HepG2 (cell line): ENCODE measurements around the gene MIR17HG. TPM values are rescaled to one million over a fixed set of nuclear protein-coding genes. Genes with fewer than 3 reads are reported as not detected.

ENCODE experiments used
- CEBPB ChIP-seq: IDR thresholded peaks from 2 replicates; pipeline ENCODE4 v1.6.1; 2011; ENCODE audit warnings: low read depth, low read length, improper control_type of control experiment, borderline replicate concordance
- FOSL2 ChIP-seq: sonication (generic); formaldehyde crosslinking; IDR thresholded peaks from 2 replicates; pipeline ENCODE4 v1.4.0; 2020; ENCODE audit warnings: missing genetic modification reagents
- FOXC1 ChIP-seq: sonication (generic); formaldehyde crosslinking; IDR thresholded peaks from 2 replicates; pipeline ENCODE4 v1.8.0; 2022; ENCODE audit warnings: mild to moderate bottlenecking, missing genetic modification reagents, borderline replicate concordance
- HOXA5 ChIP-seq: sonication (generic); formaldehyde crosslinking; IDR thresholded peaks from 2 replicates; pipeline ENCODE4 v1.4.0; 2020; ENCODE audit warnings: missing genetic modification reagents
- KLF16 ChIP-seq, 2 experiments: sonication (generic) in 1 of 2; formaldehyde crosslinking in 1 of 2; IDR thresholded peaks; 2 replicates each; pipeline versions ENCODE4 v1.6.1 to v1.8.0; 2016 to 2023; ENCODE audit warnings: missing genetic modification reagents in 2 of 2, missing compliant biosample characterization in 1 of 2
- MAF1 ChIP-seq: sonication (generic); formaldehyde crosslinking; IDR thresholded peaks from 2 replicates; pipeline ENCODE4 v1.5.0; 2020; ENCODE audit warnings: missing genetic modification reagents, borderline replicate concordance
- MEF2D ChIP-seq: sonication (generic); formaldehyde crosslinking; IDR thresholded peaks from 2 replicates; pipeline ENCODE4 v1.5.1; 2020; ENCODE audit warnings: mild to moderate bottlenecking, missing genetic modification reagents
- MYC ChIP-seq: sonication (generic); formaldehyde crosslinking; IDR thresholded peaks from 2 replicates; pipeline ENCODE4 v1.9.0; 2021; ENCODE audit warnings: missing genetic modification reagents, borderline replicate concordance
- NCOR1 ChIP-seq: fragments of 200-600 bp; sonication (generic); IDR thresholded peaks from 2 replicates; pipeline ENCODE4 v1.7.0; 2017; ENCODE audit warnings: antibody characterized with exemption, low read length, borderline replicate concordance
- POGZ ChIP-seq: sonication (generic); formaldehyde crosslinking; IDR thresholded peaks from 2 replicates; pipeline ENCODE4 v1.4.0; 2020; ENCODE audit warnings: mild to moderate bottlenecking, missing genetic modification reagents
- PREB ChIP-seq: sonication (generic); formaldehyde crosslinking; IDR thresholded peaks from 2 replicates; pipeline ENCODE4 v1.4.0; 2020; ENCODE audit warnings: missing genetic modification reagents
- SALL1 ChIP-seq: sonication (generic); formaldehyde crosslinking; IDR thresholded peaks from 2 replicates; pipeline ENCODE4 v1.8.0; 2022; ENCODE audit warnings: mild to moderate bottlenecking, missing genetic modification reagents
- SMAD9 ChIP-seq: sonication (generic); formaldehyde crosslinking; IDR thresholded peaks from 2 replicates; pipeline ENCODE4 v1.5.1; 2020; ENCODE audit warnings: mild to moderate bottlenecking, missing genetic modification reagents
- ZFP82 ChIP-seq: sonication (generic); formaldehyde crosslinking; IDR thresholded peaks from 2 replicates; pipeline ENCODE4 v1.5.1; 2020; ENCODE audit warnings: mild to moderate bottlenecking, missing genetic modification reagents, borderline replicate concordance
- ZKSCAN1 ChIP-seq: fragments of 150-350 bp; IDR thresholded peaks from 2 replicates; pipeline ENCODE4 v1.6.1; 2014; ENCODE audit warnings: low read length
- ZMAT5 ChIP-seq: sonication (generic); formaldehyde crosslinking; IDR thresholded peaks from 2 replicates; pipeline ENCODE4 v1.5.0; 2020; ENCODE audit warnings: mild to moderate bottlenecking, low read depth, missing genetic modification reagents, borderline replicate concordance
- ZNF317 ChIP-seq: sonication (generic); formaldehyde crosslinking; IDR thresholded peaks from 2 replicates; pipeline ENCODE4 v1.5.0; 2020; ENCODE audit warnings: mild to moderate bottlenecking, missing genetic modification reagents
- ZNF367 ChIP-seq: sonication (generic); formaldehyde crosslinking; IDR thresholded peaks from 2 replicates; pipeline ENCODE4 v1.4.0; 2020; ENCODE audit warnings: missing genetic modification reagents, borderline replicate concordance
- ZNF567 ChIP-seq: sonication (generic); formaldehyde crosslinking; IDR thresholded peaks from 2 replicates; pipeline ENCODE4 v1.8.1; 2023; ENCODE audit warnings: mild to moderate bottlenecking, missing genetic modification reagents, borderline replicate concordance
- ZNF768 ChIP-seq: sonication (generic); formaldehyde crosslinking; IDR thresholded peaks from 2 replicates; pipeline ENCODE4 v1.4.0; 2020; ENCODE audit warnings: missing genetic modification reagents
- ZNF816 ChIP-seq: sonication (generic); formaldehyde crosslinking; IDR thresholded peaks from 2 replicates; pipeline ENCODE4 v1.8.0; 2022; ENCODE audit warnings: missing genetic modification reagents, mild to moderate bottlenecking, borderline replicate concordance
- polyA plus RNA-seq, 8 experiments: library from polyadenylated mRNA; depleted of rRNA in 3 of 8; stranded (reverse) in 7 of 8; unstranded in 1 of 8; fragments of >200 nt; fragmentation: Illumina TruSeq in 4 of 8; extraction: Trizol in 4 of 8; gene quantifications; 2 replicates each; pipeline versions ENCODE4 v1.2.1 to v1.2.3, GENCODE V29; 2011 to 2016; ENCODE audit warnings: low read depth in 4 of 8, missing spikeins in 1 of 8, mixed read lengths in 1 of 8; ENCODE audit not compliant: insufficient read depth in 1 of 8
- total RNA-seq, 5 experiments: library from RNA; depleted of rRNA; stranded (reverse); fragments of >200 nt; fragmentation: Illumina TruSeq; extraction: Trizol; gene quantifications; 2 replicates each; pipeline ENCODE4 v1.2.3, GENCODE V29; 2016; ENCODE audit warnings: low read depth in 1 of 5
- TF ChIP-seq, protein P1 (sequence below): sonication (generic); formaldehyde crosslinking; IDR thresholded peaks from 2 replicates; pipeline ENCODE4 v1.5.0; 2020; ENCODE audit warnings: mild to moderate bottlenecking, missing genetic modification reagents, borderline replicate concordance

The MIR17HG gene
- total and polyA plus RNA-seq, 2 of the 13 experiments (the other 11 are each of a cell fraction or from before 2014, with no cell fraction given): 2.5 to 12.3 TPM

GRCh38 chr13:91348906-91349435, 1.5 kb downstream of the MIR17HG start (continued):
- TF ChIP-seq, protein P1, sequence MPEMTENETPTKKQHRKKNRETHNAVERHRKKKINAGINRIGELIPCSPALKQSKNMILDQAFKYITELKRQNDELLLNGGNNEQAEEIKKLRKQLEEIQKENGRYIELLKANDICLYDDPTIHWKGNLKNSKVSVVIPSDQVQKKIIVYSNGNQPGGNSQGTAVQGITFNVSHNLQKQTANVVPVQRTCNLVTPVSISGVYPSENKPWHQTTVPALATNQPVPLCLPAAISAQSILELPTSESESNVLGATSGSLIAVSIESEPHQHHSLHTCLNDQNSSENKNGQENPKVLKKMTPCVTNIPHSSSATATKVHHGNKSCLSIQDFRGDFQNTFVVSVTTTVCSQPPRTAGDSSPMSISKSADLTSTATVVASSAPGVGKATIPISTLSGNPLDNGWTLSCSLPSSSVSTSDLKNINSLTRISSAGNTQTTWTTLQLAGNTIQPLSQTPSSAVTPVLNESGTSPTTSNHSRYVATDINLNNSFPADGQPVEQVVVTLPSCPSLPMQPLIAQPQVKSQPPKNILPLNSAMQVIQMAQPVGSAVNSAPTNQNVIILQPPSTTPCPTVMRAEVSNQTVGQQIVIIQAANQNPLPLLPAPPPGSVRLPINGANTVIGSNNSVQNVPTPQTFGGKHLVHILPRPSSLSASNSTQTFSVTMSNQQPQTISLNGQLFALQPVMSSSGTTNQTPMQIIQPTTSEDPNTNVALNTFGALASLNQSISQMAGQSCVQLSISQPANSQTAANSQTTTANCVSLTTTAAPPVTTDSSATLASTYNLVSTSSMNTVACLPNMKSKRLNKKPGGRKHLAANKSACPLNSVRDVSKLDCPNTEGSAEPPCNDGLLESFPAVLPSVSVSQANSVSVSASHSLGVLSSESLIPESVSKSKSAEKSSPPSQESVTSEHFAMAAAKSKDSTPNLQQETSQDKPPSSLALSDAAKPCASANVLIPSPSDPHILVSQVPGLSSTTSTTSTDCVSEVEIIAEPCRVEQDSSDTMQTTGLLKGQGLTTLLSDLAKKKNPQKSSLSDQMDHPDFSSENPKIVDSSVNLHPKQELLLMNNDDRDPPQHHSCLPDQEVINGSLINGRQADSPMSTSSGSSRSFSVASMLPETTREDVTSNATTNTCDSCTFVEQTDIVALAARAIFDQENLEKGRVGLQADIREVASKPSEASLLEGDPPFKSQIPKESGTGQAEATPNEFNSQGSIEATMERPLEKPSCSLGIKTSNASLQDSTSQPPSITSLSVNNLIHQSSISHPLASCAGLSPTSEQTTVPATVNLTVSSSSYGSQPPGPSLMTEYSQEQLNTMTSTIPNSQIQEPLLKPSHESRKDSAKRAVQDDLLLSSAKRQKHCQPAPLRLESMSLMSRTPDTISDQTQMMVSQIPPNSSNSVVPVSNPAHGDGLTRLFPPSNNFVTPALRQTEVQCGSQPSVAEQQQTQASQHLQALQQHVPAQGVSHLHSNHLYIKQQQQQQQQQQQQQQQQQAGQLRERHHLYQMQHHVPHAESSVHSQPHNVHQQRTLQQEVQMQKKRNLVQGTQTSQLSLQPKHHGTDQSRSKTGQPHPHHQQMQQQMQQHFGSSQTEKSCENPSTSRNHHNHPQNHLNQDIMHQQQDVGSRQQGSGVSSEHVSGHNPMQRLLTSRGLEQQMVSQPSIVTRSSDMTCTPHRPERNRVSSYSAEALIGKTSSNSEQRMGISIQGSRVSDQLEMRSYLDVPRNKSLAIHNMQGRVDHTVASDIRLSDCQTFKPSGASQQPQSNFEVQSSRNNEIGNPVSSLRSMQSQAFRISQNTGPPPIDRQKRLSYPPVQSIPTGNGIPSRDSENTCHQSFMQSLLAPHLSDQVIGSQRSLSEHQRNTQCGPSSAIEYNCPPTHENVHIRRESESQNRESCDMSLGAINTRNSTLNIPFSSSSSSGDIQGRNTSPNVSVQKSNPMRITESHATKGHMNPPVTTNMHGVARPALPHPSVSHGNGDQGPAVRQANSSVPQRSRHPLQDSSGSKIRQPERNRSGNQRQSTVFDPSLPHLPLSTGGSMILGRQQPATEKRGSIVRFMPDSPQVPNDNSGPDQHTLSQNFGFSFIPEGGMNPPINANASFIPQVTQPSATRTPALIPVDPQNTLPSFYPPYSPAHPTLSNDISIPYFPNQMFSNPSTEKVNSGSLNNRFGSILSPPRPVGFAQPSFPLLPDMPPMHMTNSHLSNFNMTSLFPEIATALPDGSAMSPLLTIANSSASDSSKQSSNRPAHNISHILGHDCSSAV (CRISPR knock-in tag): no peak
- TF ChIP-seq HOXA5 (CRISPR knock-in tag) (0 out of 2 replicates have a peak, but pooled peaks have one; percentile 22), ZNF317 (CRISPR knock-in tag) (no peak), ZKSCAN1 (no peak), ZNF367 (CRISPR knock-in tag) (no peak), MAF1 (CRISPR knock-in tag) (no peak), POGZ (CRISPR knock-in tag) (peak; percentile 63), SMAD9 (CRISPR knock-in tag) (no peak), ZNF816 (CRISPR knock-in tag) (no peak), CEBPB (no peak), FOXC1 (CRISPR knock-in tag) (no peak), PREB (CRISPR knock-in tag) (no peak), FOSL2 (peak; percentile 21; the same call in 1 of the 2 replicates), MYC (CRISPR knock-in tag) (peak; percentile 99), MEF2D (CRISPR knock-in tag) (no peak), ZFP82 (CRISPR knock-in tag) (no peak), ZMAT5 (CRISPR knock-in tag) (no peak), KLF16 (CRISPR knock-in tag; IDR thresholded peaks at IDR 0.05) (peak in 1 of 2 experiments; percentile 76; a peak in 2 of 4 replicates), NCOR1 (no peak), ZNF567 (CRISPR knock-in tag) (no peak), ZNF768 (peak; percentile 16; the same call in 1 of the 2 replicates), SALL1 (CRISPR knock-in tag) (peak; percentile 70)
